ENCODE results near the gene LIX1.
"Not testable (repeated sequence)": the region's sequence is repeated elsewhere in the genome, so short reads cannot be mapped to it uniquely, and the experiment has no call there.

LIX1 gene

DNA sequence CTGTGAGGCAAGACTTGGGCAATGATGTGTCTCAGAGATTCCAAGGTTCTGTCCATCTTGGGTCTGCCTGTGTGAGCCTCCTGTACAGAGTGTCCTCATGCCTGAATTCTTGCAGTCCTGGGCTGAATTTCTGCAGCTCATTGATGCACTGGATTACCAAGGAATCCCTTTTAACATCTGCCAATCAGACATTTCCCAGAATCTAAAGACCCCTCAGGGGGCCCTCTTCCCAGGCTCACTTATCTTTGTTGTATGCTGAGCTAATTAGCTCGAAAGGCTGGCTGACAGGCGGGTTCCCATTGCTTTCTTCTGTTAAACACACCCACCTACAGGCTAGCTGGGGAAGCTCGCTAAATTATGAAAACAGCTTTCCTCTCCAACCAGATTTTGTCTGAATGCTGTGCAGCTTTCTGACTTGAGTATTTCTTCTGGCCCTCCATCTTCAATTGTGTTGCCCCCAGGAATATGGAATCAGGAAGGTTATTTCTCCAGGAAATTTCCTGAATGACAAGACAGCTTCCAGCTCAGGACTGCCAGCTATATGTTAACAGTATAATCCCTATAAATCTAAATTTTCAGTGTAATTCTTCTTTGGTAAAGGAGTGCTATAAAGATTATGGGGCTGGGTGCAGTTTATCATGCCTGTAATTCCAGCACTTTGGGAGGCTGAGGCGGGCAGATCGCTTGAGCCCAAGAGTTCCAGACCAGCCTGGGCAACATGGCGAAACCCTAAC is at the start of gene LIX1:
Gene LIX1 (minus strand): TSS at position 91 of the 734 bp plus-strand sequence. CDS start 35 bp downstream, at position 56.
- DNase-seq: peak; percentile 25

- no peak for DNase-seq
Measured at GRCh38 chr5:97191893-97192292, 49.5 kb upstream of the LIX1 start.

DNA sequence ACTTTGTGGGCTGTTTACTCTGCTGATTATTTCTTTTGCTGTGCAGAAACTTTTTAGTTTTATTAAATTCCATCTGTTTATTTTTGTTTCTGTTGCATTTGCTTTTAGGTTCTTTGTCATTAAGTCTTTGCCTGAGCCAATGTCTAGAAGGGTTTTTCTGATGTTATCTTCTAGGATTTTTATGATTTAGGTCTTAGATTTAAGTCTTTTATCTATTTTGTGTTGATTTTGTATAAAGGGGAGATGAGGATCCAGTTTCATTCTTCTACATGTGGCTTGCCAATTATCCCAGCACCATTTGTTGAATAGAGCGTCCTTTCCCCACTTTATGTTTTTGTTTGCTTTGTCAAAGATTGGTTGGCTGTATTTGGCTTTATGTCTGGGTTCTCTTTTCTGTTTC is 47.1 kb upstream of the LIX1 start:
- not testable (repeated sequence) for DNase-seq

- no peak for DNase-seq
Measured at GRCh38 chr5:97183930-97184213, 41.5 kb upstream of the LIX1 start.

DNA sequence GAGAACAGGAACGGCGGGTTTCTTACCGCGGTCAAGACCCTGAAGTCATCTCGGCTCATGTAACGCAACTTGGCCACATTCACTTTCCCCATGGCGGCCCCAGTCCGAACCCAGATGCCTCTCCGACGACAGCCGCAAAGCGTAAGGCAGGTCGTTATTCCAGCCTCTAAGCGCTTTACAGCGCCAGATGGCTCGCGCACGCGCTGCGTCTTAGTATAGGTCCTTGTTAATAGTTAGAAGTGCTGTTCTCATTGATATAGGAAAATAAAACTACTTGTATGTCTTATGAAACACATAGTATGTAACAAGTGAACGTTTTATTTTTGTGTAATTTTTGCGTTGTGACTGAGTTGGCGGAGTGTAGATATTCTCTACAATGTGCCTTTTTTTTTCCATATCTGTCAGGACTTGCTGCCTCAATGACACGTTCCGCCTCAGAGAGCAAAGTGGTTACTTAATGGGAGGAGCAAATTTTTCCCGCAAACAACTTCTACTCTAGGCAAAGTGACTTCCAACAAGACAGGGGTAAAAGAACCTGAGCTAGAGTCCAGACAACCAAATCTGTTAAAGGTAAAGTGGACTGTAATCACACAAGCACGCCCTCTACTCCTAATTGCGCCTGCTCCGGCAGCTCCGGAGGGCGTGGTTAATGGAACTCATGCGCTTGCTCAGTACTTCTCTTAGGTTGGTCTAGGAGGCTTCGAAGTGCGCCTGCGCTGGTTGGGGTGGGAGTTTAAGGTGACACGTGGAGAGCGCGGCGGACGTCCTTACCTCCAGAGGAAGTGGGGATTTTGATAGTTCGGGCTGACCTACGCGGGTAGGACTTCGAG is 40.9 kb upstream of the LIX1 start, which contains the start of gene RIOK2:
Gene RIOK2 (minus strand): TSS at position 148 of the 830 bp plus-strand sequence. CDS start 56 bp downstream, at position 92.
- DNase-seq: peak; percentile 95

GRCh38 chr5:97182571-97183099 is 40.2 kb upstream of the LIX1 start:
- DNase-seq: peak; percentile 11

- DNase-seq: no peak
Measured at GRCh38 chr5:97181856-97182545, 39.6 kb upstream of the LIX1 start.

GRCh38 chr5:97179457-97179856 is 37.0 kb upstream of the LIX1 start:
- DNase-seq: not testable (repeated sequence)

DNA sequence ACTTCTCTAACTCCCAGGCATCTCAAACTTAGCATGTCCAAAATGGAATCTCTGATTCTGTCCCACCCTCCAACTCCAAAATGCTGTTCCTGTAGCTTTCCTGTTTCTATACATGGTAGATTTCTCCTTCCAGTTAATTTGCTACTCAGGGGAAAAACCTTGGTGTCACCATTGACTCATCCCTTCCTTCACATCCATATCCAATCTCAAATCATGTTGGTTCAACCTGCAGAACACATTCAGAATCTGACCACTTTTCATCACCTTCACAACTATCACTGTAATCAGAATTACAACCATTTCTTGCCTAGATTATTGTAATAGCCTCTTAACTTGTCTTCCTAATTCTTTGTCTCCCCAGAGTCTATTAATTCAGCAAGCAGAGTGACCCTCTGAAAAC is 29.8 kb upstream of the LIX1 start:
- no peak for DNase-seq

GRCh38 chr5:97171703-97172102 is 29.3 kb upstream of the LIX1 start:
- no peak for DNase-seq

GRCh38 chr5:97167435-97167834 is 25.0 kb upstream of the LIX1 start:
- no peak for DNase-seq

DNA sequence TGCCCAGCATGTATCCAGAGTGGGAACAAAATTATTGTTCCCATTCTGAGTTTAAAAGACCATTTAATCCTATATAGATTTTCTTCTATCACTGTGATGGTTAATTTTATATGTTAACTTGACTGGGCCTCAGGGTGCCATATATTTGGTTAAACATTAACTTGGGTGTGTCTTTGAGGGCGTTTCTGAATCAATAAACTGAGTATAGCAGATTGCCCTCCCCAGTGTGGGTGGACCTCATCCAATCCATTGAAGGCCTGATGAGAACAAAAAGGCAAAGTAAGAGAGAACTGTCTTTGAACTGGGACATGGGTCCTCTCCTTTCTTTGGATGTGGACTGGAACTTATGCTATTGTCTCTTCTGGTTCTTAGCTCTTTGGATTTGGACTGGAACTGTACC is 23.3 kb upstream of the LIX1 start:
- DNase-seq: no peak

- no peak for DNase-seq
Measured at GRCh38 chr5:97164846-97165245, 22.4 kb upstream of the LIX1 start.

- DNase-seq: no peak
Measured at GRCh38 chr5:97163790-97164285, 21.4 kb upstream of the LIX1 start.

DNA sequence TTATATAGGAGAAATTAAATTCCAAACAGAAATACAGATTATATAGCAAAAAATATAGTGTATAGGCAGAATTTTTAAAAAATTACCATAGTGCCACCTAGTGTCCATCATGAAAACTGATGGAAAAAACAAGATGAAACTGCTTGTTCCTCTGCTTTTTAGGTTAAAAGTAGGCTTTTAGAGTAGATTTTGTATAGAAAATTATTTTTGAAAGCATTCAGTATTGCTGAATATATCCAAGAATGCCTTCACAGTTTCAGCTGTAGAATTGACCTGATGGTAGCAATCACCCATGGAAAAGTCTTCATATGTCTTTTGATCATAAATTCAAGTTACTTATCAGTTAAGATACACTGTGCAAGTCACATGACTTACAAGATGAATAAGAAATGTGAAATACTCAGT is 21.0 kb upstream of the LIX1 start:
- peak; percentile 40 for DNase-seq

DNA sequence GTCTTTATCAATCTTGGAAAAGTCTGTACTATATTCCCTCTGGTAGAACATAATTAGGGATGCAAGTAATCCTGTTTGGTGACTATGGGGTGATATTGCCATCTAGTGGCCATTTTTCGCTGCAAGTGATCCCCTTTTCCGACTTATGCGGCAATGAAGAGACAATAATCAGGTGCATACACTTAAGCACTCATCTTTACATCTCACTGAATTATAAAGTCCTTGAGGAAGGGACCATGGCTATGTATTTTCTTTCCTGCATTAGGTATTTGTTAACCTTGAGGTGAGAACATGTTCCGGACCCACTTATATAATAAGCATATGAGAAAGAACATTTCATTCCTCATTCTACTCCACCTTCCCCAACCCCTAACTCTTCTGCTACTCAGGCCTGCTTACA is 19.6 kb upstream of the LIX1 start:
- DNase-seq: peak; percentile 67

DNA sequence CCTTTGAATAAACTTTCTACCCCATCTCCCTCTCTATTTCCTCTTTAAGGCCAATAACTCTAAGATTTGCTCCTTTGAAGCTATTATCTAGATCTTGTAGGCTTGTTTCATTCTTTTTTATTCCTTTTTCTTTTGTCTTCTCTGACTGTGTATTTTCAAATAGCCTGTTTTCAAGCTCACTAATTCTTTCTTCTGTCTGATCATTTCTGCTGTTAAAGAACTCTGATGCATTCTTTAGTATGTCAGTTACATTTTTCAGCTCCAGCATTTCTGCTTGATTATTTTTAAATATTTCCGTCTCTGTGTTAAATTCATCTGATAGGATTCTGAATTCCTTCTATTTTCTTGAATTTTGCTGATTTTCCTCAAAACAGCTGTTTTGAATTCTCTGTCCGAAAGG is 15.3 kb upstream of the LIX1 start:
- no peak for DNase-seq

GRCh38 chr5:97151370-97151769 is 9.0 kb upstream of the LIX1 start:
- no peak for DNase-seq

- DNase-seq: no peak
Measured at GRCh38 chr5:97150401-97150800, 8.0 kb upstream of the LIX1 start.

DNA sequence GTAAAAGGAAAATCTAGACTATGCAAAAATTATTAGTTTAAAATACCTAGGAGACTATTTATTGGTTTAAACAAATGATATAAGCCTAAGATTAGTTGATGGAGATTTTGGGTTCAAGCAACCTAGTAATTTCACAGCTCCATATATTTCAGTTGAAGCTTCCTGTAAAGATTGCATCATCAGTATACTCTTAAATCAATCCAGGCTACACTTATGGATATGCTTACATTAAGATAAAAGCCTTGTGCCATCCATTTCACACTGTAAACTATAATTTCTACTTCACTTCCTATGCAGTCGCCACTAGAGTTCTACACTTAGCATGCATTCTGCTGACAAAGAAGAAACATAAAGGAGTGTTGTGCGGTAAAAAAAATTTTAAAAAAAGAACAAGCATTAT is 7.3 kb upstream of the LIX1 start:
- no peak for DNase-seq

DNA sequence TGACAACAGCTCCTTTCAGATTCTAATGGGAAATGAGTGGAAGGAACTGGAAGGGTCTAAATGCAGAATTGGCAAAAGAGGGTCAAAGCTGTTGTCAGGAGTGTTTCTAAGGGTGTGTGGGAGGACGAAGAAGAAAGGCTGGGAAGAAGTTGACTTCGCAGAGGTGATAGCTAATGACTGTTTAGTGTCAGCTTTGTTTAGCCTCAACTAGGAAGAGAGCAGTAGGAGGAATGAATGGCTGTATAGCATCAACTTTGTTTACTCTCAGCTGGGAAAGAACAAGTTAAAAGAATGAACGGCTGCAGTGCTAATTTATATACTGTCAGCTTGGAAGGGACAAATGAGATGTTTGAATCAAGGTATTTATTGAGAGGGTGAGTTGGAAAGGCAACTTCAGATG is 5.9 kb upstream of the LIX1 start:
- no peak for DNase-seq

DNA sequence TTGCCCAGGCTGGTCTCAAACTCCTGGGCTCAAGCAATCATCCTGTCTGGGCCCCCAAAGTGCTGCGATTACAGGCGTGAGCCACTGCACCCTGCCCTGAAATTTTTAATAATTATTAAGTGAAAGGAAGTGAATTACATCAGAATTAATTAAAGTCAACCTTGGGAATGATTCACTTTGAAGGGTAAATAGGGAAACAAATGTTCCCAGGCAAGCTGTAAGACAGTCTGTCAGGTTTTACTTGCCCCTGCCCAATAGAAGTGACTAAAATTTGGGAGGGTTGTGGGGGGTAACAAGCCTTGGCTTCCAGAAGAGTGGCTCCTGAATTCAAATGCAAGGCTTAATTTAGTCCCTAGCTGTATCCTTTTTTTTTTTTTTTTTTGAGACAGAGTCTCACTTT is 1.3 kb upstream of the LIX1 start:
- no peak for DNase-seq

DNA sequence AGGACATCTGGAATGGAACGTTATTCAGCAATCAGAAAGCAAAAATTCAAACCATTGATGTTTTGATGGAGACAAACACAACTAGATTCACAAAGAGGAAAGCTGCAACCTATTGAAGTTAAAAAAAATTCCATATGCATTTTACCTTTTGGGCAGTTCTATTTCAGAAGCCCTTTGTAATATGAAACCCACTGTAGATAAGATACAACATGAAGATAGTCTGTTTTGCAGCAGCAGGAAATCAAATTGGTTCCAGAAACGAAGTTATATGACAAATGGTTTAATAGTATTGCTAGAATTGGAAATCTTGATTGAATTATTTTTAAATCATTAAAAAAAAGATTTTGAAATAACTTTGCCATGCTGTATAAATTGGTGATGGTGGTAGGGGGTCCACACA is 872 bp downstream of the LIX1 start:
- no peak for DNase-seq

Measured in CD4-positive, alpha-beta T cell treated with Interleukin-4 for 4 hours (primary cell).